Measurements from ENCODE around the gene MMS19. TPM values are rescaled to one million over a fixed set of nuclear protein-coding genes. Genes with fewer than 3 reads are reported as not detected.
"Not testable (repeated sequence)": the region's sequence is repeated elsewhere in the genome, so short reads cannot be mapped to it uniquely, and the experiment has no call there.

The MMS19 gene
- total and polyA plus RNA-seq, 10 donors, result 53.5 to 101 (median 60.6) TPM

- WGBS, 5 donors, result 77 to 88% (median 80%) methylated on average over 9 of the region's 9 CpGs
- Histone ChIP-seq H3K36me3 (peaks cover 2 to 97% (median 71%) of the 10 kb centered on the region in 6 donors), H3K27ac (no peak overlapping the region), H3K27me3 (replicated peaks in 1 of 7) (no peaks in the 10 kb centered on the region), H3K9me3 (no peaks in the 10 kb centered on the region), H3K4me1 (peaks cover 0 to 19% (median 2%) of the 10 kb centered on the region in 6 donors), H3K4me3 (no peak overlapping the region)
- intact Hi-C loops (cut with DNase I; ENCODE audit: low total_unique reads), result no loop called here
- TF ChIP-seq CTCF (IDR thresholded peaks at IDR 0.05 in 8 of 11, conservative IDR thresholded peaks at IDR 0.05 in 3 of 11), result no peak
- no peak for TF ChIP-seq POLR2A (IDR thresholded peaks at IDR 0.05)
- TF ChIP-seq POLR2AphosphoS5 (IDR thresholded peaks at IDR 0.05), result no peak
- no peak for DNase-seq
These were observed 18.3 kb downstream of the MMS19 start for GRCh38 chr10:97479939-97480338.

- Histone ChIP-seq H3K36me3 (peaks cover 2 to 99% (median 75%) of the 10 kb centered on the region in 6 donors), H3K4me1 (peaks cover 0 to 19% (median 2%) of the 10 kb centered on the region in 6 donors)
- H3K27me3 ChIP-seq (replicated peaks in 1 of 7); intact Hi-C loops (cut with DNase I; ENCODE audit: low total_unique reads); H3K27ac ChIP-seq; H3K4me3 ChIP-seq; H3K9me3 ChIP-seq; DNase-seq: not testable (repeated sequence)
- 91 to 96% (median 94%) methylated on average over 4 of the region's 4 CpGs for WGBS, 5 donors
These were observed 18.8 kb downstream of the MMS19 start for GRCh38 chr10:97479410-97479809.

- Histone ChIP-seq H3K27ac (no peak overlapping the region), H3K4me1 (no peaks in the 10 kb centered on the region), H3K27me3 (replicated peaks in 1 of 7) (no peaks in the 10 kb centered on the region), H3K9me3 (no peaks in the 10 kb centered on the region), H3K36me3 (peaks cover 10 to 100% (median 94%) of the 10 kb centered on the region in 6 donors), H3K4me3 (no peak overlapping the region)
- 73 to 87% (median 83%) methylated on average over 2 of the region's 2 CpGs for WGBS, 5 donors
- intact Hi-C loops (cut with DNase I; ENCODE audit: low total_unique reads), result no loop called here
- DNase-seq, result no peak
- TF ChIP-seq POLR2AphosphoS5 (IDR thresholded peaks at IDR 0.05), result no peak
- TF ChIP-seq POLR2A (IDR thresholded peaks at IDR 0.05), result no peak
- TF ChIP-seq CTCF (IDR thresholded peaks at IDR 0.05 in 8 of 11, conservative IDR thresholded peaks at IDR 0.05 in 3 of 11), result no peak
These were observed 22.2 kb downstream of the MMS19 start for GRCh38 chr10:97475936-97476594.

- H3K4me3 ChIP-seq, result no peak overlapping the region
- intact Hi-C loops (cut with DNase I; ENCODE audit: low total_unique reads), result no loop called here
- no peak for DNase-seq
- H3K4me1 ChIP-seq, result no peaks in the 10 kb centered on the region
- no peak for TF ChIP-seq POLR2A (IDR thresholded peaks at IDR 0.05)
- no peak for TF ChIP-seq POLR2AphosphoS5 (IDR thresholded peaks at IDR 0.05)
- WGBS, 5 donors, result 95 to 98% (median 98%) methylated on average over 4 of the region's 4 CpGs
- no peaks in the 10 kb centered on the region for H3K9me3 ChIP-seq
- no peaks in the 10 kb centered on the region for H3K27me3 ChIP-seq (replicated peaks in 1 of 7)
- H3K27ac ChIP-seq, result no peak overlapping the region
- H3K36me3 ChIP-seq, result peaks cover 10 to 100% (median 93%) of the 10 kb centered on the region in 6 donors
These were observed 23.3 kb downstream of the MMS19 start for GRCh38 chr10:97474918-97475317.

- DNase-seq; H3K27ac ChIP-seq; H3K27me3 ChIP-seq (replicated peaks in 1 of 7); H3K4me3 ChIP-seq; H3K9me3 ChIP-seq; intact Hi-C loops (cut with DNase I; ENCODE audit: low total_unique reads): not testable (repeated sequence)
- WGBS, 5 donors, result 91 to 96% (median 92%) methylated on average over 7 to 12 of the region's 12 CpGs
- Histone ChIP-seq H3K4me1 (peaks cover 0 to 11% (median 4%) of the 10 kb centered on the region in 6 donors), H3K36me3 (peaks cover 6 to 100% (median 94%) of the 10 kb centered on the region in 6 donors)
- peak in 1 of 3 donors; percentile 42 for TF ChIP-seq POLR2AphosphoS5 (IDR thresholded peaks at IDR 0.05)
These were observed 29.4 kb downstream of the MMS19 start for GRCh38 chr10:97468781-97469180.
